ENCODE measurements around the gene NFKBIE.

GRCh38 chr6:44311304-44311703, 46.0 kb upstream of the NFKBIE start:
- TF ChIP-seq CTCF (IDR thresholded peaks at IDR 0.05), result no peak
- TF ChIP-seq POLR2A (IDR thresholded peaks at IDR 0.05), result no peak
